GM21717 (cell line): ENCODE results near the gene PTPRE.

ENCODE experiments used
- ATAC-seq: cut with Tn5 transposase; IDR thresholded peaks from one replicate; pipeline ENCODE4 v1.9.1; 2021; ENCODE audit warnings: mild to moderate bottlenecking, moderate library complexity; ENCODE audit not compliant: unreplicated experiment

Gene PTPRE

DNA sequence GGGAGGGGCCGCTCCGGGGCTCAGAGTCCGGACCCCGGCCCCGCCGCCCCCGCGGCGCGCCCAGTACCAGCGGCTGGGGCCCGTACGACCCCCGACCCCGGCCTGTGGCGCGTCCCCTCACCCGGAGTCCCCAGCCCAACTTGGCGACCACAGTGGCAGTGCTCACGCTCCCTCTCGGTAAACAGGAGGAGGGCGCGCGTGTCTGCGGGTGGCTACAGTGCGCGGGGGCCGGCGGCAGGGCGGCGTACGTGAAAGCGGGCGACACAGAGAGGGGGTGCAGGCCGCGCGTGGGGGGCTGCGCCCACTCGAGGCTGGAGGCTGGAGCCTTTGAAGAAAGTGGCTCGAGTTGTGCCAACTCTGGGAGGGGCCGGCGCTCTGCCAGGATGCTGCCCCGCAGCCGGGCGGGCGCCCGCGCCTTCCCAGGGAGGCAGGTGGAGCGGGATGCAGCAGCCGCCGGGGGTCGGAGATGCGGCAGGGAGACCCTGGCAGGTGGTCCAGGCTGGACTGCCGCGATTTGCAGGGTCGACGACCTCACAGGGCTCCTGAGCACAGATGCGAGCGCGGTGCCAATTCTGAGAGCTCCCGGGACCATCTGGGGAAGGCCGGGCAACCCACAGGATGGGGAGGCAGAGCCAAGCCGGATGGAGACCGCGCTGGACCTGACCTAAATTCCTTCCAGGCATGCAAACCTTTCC lies 655 bp downstream of the PTPRE start:
- ATAC-seq, result no peak

GRCh38 chr10:127908106-127908958 lies 1.4 kb downstream of the PTPRE start:
- ATAC-seq, result no peak

GRCh38 chr10:127908959-127909267 lies 2.0 kb downstream of the PTPRE start:
- ATAC-seq, result no peak

GRCh38 chr10:127909716-127910463 lies 3.0 kb downstream of the PTPRE start:
- ATAC-seq, result no peak

DNA sequence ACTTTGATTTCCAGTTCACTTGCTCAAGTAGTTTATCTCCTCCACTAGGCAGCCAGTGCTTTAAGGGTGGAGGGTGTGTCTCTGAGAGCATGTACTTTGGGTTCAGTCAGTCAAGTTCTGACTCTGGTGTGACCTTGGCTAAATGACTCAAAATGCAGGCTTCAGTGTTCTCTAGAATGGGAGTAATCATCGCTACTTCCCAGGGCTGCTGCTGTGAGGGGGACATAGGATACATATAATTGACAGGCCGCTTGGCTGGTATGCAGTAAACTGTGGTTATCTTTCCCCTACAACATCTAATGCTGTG lies 3.5 kb downstream of the PTPRE start:
- ATAC-seq, result no peak

- no peak for ATAC-seq
Measured at GRCh38 chr10:127911218-127911866, 4.4 kb downstream of the PTPRE start.

DNA sequence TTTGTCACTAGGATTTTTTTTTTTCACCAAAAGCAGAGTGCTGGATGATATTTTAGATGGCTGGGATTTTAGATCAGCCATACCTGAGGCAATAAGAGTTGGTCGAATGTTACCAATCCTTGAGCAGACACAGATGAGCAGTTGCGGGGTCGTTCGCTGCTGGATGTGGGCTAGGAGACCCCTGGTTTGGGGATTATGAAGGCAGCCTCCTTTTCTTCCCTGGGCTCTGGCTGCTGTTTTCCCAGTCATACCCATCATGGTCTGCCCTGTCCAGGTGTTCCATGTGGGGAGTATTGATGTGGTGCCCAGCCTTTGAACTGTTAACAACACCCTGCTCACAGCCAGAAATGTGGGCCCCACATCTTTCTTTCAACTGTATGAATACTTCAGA lies 5.0 kb downstream of the PTPRE start:
- no peak for ATAC-seq

- no peak for ATAC-seq
Measured at GRCh38 chr10:127912607-127913367, 5.9 kb downstream of the PTPRE start.

GRCh38 chr10:127913368-127913759 lies 6.5 kb downstream of the PTPRE start:
- ATAC-seq, result no peak

GRCh38 chr10:127915324-127915723 lies 8.4 kb downstream of the PTPRE start:
- ATAC-seq, result no peak

- ATAC-seq, result no peak
Measured at GRCh38 chr10:127916826-127917225, 9.9 kb downstream of the PTPRE start.

- no peak for ATAC-seq
Measured at GRCh38 chr10:127918572-127918971, 11.7 kb downstream of the PTPRE start.

- ATAC-seq, result no peak
Measured at GRCh38 chr10:127919418-127920271, 12.7 kb downstream of the PTPRE start.

DNA sequence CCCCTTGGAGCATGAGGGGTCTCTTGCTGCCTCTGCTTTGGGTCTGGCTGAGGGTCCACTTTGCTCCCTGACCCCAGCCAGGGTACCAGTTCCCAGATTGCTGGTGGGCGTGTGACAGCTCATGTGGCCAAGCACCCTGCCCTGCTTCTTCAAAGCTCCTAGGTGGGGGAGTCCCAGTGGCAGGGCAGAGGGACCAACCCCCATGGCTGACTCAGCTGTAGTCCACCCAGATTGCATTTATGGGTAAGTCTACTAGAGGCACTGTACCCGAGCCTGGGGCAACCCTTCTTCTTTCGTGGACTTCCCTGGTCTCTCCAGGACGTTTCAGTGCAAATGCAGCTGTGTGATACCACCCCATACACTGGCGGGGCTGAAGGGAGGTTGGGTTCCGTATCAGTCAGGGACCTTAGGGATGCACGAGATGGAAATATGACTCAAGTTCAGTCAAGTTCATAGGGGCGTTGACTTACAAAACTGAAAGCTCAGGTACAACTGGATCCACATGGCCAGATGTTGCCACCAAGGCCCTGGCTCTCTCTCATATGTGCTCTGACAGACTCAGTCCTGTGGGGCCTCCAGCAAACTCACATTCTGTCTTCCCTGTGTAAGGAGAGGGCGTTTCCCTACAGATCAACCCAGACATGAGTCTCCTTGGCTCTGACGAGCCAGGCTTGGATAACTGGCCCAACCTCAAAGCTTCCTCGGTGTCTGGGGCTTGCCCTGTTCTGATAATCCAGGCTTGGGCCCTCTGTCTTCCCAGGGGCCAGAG lies 13.6 kb downstream of the PTPRE start:
- no peak for ATAC-seq

GRCh38 chr10:127921075-127921752 lies 14.3 kb downstream of the PTPRE start:
- ATAC-seq, result no peak

DNA sequence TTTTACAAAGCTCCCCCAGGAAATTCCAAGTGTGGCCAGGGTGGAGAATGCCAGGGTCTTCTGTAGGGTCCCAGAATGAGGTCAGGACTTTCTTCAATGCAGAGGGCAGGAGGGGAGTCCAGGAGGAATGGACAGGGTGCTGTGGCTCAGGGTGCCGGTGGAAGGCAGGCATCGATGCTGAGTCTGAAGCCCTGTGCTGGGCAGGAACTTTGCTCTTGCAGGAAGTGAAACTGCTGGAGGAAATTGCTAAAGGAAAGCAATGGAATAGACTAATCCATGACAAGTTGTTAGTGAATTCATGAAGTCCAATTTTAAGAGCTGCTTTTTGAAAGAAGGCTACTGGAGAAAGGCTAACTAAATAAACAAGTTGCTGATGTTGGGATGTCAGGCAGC lies 14.8 kb downstream of the PTPRE start:
- no peak for ATAC-seq

DNA sequence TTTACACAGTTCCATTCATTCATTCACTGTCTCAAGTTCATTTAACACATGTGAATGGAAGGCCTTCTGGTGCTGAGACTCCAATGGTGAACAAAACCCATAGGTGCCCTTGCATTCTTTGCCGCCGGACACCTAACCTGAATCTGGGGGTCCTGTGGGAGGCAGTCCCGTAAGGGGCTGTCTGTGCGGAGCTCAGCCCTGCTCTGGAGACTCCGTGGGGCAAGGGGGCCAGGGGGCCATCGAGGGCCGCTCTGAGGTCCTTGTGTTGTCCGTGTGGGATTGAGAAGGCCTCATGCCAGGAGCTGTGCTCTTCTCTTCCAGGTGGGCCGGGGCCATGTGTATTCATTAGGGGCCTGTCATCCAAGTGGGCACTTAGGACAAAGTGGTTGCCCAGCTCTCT lies 15.3 kb downstream of the PTPRE start:
- no peak for ATAC-seq

DNA sequence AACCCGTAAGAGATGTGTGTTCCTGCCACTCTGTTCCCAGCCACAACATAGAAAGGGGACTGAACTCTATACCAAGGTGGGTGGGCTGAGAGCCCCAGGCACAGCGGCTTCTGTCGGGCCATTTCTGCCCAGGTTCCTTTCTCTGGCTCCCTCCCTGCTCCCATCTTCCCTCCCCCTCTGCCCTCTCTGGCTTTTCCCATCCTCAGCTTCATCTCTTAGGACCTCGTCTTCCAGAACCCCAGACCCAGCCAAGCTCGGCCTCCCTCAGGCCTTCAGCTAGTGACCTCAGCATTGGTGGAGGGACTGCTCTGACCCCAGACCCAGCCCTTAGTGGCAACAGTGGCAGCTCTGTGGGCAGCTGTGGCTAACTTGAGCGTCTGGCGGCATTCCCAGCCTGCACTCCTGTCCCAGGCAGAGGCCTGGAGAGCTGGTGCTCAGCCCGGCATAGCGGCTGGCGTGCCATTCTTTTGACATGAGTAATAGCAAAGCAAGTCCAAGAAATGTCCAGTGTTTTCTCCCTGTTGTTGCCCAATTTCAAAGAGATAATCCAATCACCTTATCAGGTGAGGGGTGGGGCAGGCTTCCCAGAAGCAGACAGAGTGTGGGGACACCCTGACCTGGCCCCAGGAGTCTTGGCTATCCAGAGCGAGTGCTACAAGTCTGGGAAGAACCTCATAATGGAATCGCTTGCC lies 15.9 kb downstream of the PTPRE start:
- ATAC-seq, result no peak
